Measurements from ENCODE around the gene AUTS2.

Gene AUTS2

GRCh38 chr7:69963393-69963792 lies 365.1 kb downstream of the AUTS2 start:
- DNase-seq (ENCODE audit: low spot score): no peak
- no peak for FAIRE-seq

GRCh38 chr7:69966766-69967591 lies 368.7 kb downstream of the AUTS2 start:
- FAIRE-seq (no peak), DNase-seq (ENCODE audit: low spot score) (peak; percentile 30)

- no peak for DNase-seq (ENCODE audit: low spot score)
- FAIRE-seq: no peak
Measured at GRCh38 chr7:69967689-69968450, 369.6 kb downstream of the AUTS2 start.

GRCh38 chr7:69968969-69969556 lies 370.8 kb downstream of the AUTS2 start:
- FAIRE-seq (no peak), DNase-seq (ENCODE audit: low spot score) (no peak)

GRCh38 chr7:69981646-69982045 lies 383.4 kb downstream of the AUTS2 start:
- no peak for FAIRE-seq
- DNase-seq (ENCODE audit: low spot score): no peak

GRCh38 chr7:69982197-69982596 lies 383.9 kb downstream of the AUTS2 start:
- DNase-seq (ENCODE audit: low spot score) (no peak), FAIRE-seq (no peak)

- no peak for FAIRE-seq
- DNase-seq (ENCODE audit: low spot score): no peak
Measured at GRCh38 chr7:69989551-69989950, 391.3 kb downstream of the AUTS2 start.

GRCh38 chr7:69992938-69993337 lies 394.7 kb downstream of the AUTS2 start:
- FAIRE-seq (no peak), DNase-seq (ENCODE audit: low spot score) (no peak)

- FAIRE-seq (no peak), DNase-seq (ENCODE audit: low spot score) (no peak)
Measured at GRCh38 chr7:69994218-69994617, 395.9 kb downstream of the AUTS2 start.

- DNase-seq (ENCODE audit: low spot score): no peak
Measured at GRCh38 chr7:69994886-69995542, 396.7 kb downstream of the AUTS2 start.

GRCh38 chr7:69996121-69996520 lies 397.8 kb downstream of the AUTS2 start:
- FAIRE-seq: no peak
- no peak for DNase-seq (ENCODE audit: low spot score)

More at GRCh38 chr7:69994886-69995542, 396.7 kb downstream of the AUTS2 start:
- no peak for FAIRE-seq

GRCh38 chr7:70000737-70001348 lies 402.6 kb downstream of the AUTS2 start:
- DNase-seq (ENCODE audit: low spot score) (no peak), FAIRE-seq (no peak)

GRCh38 chr7:70005480-70005879 lies 407.2 kb downstream of the AUTS2 start:
- no peak for FAIRE-seq
- DNase-seq (ENCODE audit: low spot score): no peak

GRCh38 chr7:70005891-70006260 lies 407.6 kb downstream of the AUTS2 start:
- DNase-seq (ENCODE audit: low spot score) (no peak), FAIRE-seq (no peak)

GRCh38 chr7:70006261-70006920 lies 408.1 kb downstream of the AUTS2 start:
- no peak for FAIRE-seq
- DNase-seq (ENCODE audit: low spot score): no peak

- FAIRE-seq (no peak), DNase-seq (ENCODE audit: low spot score) (no peak)
Measured at GRCh38 chr7:70008466-70008865, 410.2 kb downstream of the AUTS2 start.

GRCh38 chr7:70014472-70015177 lies 416.4 kb downstream of the AUTS2 start:
- FAIRE-seq (no peak), DNase-seq (ENCODE audit: low spot score) (no peak)

- no peak for FAIRE-seq
- no peak for DNase-seq (ENCODE audit: low spot score)
Measured at GRCh38 chr7:70015353-70015752, 417.1 kb downstream of the AUTS2 start.

- no peak for FAIRE-seq
- peak; percentile 69 for DNase-seq (ENCODE audit: low spot score)
Measured at GRCh38 chr7:70016044-70016770, 417.9 kb downstream of the AUTS2 start.
